HAP-1 (cell line): ENCODE data around the gene ZNF487.
A peak's percentile ranks its signal among the peaks of the same experiment; 100 is the strongest.
"Not testable (repeated sequence)": the region's sequence is repeated elsewhere in the genome, so short reads cannot be mapped to it uniquely, and the experiment has no call there.

Source experiments
- DNase-seq, 2 experiments: peaks; one replicate each; pipeline ENCODE4 v3.0.0-alpha.2; 2016 to 2020; ENCODE audit warnings: low spot score in 2 of 2
- H3K27me3 ChIP-seq: fragments of 250-450 bp; sonication (Bioruptor Pico); 2 replicates; pipeline ENCODE4 v1.5.1; 2020; ENCODE audit warnings: low read depth, mild to moderate bottlenecking, moderate library complexity
- H3K36me3 ChIP-seq: fragments of 250-450 bp; sonication (Bioruptor Pico); replicated peaks from 2 replicates; pipeline ENCODE4 v1.5.1; 2020; ENCODE audit warnings: mild to moderate bottlenecking
- H3K4me1 ChIP-seq: fragments of 250-450 bp; sonication (Bioruptor Pico); 2 replicates; pipeline ENCODE4 v1.5.1; 2020; ENCODE audit warnings: mild to moderate bottlenecking
- H3K4me3 ChIP-seq: fragments of 250-450 bp; sonication (Bioruptor Pico); 2 replicates; pipeline ENCODE4 v1.5.1; 2020; ENCODE audit warnings: mild to moderate bottlenecking, moderate library complexity
- H3K9me3 ChIP-seq: fragments of 250-450 bp; sonication (Bioruptor Pico); 2 replicates; pipeline ENCODE4 v1.5.1; 2020; ENCODE audit warnings: mild to moderate bottlenecking, moderate library complexity
- in situ Hi-C: fragments of 300-500 bp; cut with MboI; formaldehyde crosslinking; loops from 3 replicates; pipeline ENCODE4 v1.14.3; 2020; ENCODE audit warnings: low sequenced_read_pairs, inconsistent platforms, mixed read lengths

The ZNF487 gene

DNA sequence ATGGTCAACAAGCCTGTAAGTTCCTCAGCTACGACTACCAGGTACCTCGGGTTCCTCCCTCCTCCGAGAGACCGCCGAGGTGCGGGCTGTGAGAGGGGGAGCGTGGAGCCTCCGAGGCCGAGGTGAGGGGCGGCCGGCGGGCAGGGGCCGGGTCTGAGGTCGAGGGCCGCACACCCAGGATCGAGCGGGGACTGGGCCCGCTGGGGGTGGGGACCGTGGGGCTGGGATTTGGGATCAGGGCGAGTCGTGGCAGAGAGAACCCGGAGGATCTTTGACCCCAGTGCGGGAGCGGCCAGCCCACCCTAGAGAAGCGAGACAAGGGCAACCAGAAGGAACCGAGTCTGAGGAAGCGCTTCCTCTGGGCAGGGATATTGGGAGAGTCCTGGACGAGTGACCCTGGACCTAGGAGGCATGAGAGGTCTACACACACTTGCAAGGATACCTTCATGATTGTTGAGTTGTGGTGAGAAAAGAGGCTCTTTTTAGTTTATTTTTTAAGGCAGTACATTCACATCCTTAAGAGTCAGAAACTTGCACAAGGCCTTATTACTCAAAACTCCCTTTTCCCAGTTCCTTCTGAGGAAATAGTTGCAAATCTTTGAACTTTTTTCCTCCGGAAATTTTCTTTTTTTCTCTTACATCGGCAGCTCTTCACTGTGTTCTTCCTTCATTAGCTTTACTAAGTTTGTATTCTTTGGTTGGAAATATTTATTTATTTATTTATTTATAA lies 395 bp downstream of the ZNF487 start:
- H3K4me1 ChIP-seq = peaks cover 4% of the 10 kb centered on the region
- H3K9me3 ChIP-seq = no peaks in the 10 kb centered on the region
- no peaks in the 10 kb centered on the region for H3K27me3 ChIP-seq
- H3K4me3 ChIP-seq = peak overlapping the region; percentile 84
- no peak for DNase-seq
- no peaks in the 10 kb centered on the region for H3K36me3 ChIP-seq
- in situ Hi-C loops = no loop called here

DNA sequence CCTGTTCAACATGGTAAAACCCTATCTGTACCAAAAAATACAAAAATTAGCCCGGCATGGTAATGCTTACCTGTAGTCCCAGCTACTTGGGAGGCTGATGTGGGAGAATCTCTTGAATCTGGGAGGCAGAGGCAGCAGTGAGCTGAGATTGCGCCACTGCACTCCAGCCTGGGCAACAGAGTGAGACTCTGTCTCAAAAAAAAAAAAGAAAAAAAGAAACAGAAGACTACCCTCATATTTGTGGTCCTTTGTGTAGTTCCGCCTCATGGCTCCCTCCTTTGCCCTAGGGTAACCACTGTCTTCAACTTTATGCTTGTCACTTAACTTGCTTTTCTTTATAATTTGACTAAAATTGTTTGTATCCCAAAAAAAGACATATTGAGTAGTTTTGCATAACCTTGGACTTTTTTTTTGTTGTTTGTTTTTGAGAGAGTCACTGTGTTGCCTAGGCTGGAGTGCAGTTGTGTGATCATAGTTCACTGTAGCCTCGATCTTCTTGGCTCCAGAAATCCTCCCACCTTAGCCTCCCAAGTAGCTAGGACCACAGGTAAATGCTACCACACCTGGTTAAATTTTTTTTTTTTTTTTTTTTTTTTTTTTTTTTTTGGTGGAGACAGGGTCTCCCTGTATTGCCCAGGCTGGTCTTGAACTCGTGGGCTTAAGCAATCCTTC lies 3.7 kb downstream of the ZNF487 start:
- no peaks in the 10 kb centered on the region for H3K36me3 ChIP-seq
- DNase-seq = no peak
- no peaks in the 10 kb centered on the region for H3K9me3 ChIP-seq
- in situ Hi-C loops = no loop called here
- no peaks in the 10 kb centered on the region for H3K27me3 ChIP-seq
- H3K4me1 ChIP-seq = peaks cover 4% of the 10 kb centered on the region
- H3K4me3 ChIP-seq = no peak overlapping the region

GRCh38 chr10:43444323-43444722 lies 7.4 kb downstream of the ZNF487 start:
- no peaks in the 10 kb centered on the region for H3K4me1 ChIP-seq
- DNase-seq = no peak
- no peak overlapping the region for H3K4me3 ChIP-seq
- in situ Hi-C loops = no loop called here
- peaks cover 5% of the 10 kb centered on the region for H3K9me3 ChIP-seq
- H3K27me3 ChIP-seq = no peaks in the 10 kb centered on the region
- no peaks in the 10 kb centered on the region for H3K36me3 ChIP-seq

GRCh38 chr10:43444897-43445466 lies 8.1 kb downstream of the ZNF487 start:
- Histone ChIP-seq H3K36me3 (no peaks in the 10 kb centered on the region), H3K4me1 (no peaks in the 10 kb centered on the region), H3K4me3 (no peak overlapping the region), H3K27me3 (no peaks in the 10 kb centered on the region), H3K9me3 (peaks cover 5% of the 10 kb centered on the region)
- in situ Hi-C loops = no loop called here
- no peak for DNase-seq

DNA sequence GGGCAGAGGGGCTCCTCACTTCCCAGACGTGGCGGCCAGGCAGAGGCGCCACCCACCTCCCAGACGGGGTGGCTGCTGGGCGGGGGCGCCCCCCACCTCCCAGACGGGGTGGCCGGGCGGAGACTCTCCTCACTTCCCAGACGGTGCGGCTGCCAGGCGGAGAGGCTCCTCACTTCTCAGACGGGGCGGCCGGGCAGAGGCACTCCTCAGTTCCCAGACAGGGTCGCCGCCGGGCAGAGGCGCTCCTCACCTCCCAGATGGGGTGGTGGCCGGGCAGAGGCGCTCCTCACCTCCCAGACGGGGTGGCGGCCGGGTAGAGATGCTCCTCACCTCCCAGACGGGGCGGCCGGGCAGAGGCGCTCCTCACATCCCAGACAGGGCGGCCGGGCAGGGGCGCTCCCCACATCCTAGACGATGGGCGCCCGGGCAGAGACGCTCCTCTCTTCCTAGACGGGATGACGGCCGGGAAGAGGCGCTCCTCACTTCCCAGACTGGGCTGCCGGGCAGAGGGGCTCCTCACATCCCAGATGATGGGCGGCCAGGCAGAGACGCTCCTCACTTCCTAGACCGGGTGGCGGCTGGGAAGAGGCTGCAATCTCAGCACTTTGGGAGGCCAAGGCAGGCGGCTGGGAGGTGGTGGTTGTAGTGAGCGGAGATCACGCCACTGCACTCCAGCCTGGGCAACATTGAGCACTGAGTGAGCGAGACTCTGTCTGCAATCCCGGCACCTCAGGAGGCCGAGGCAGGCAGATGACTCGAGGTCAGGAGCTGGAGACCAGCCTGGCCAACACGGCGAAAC lies 9.5 kb downstream of the ZNF487 start:
- DNase-seq = peak in 1 of 2 experiments; percentile 38
- H3K4me1 ChIP-seq, H3K4me3 ChIP-seq, H3K27me3 ChIP-seq, H3K36me3 ChIP-seq, in situ Hi-C loops, H3K9me3 ChIP-seq: not testable (repeated sequence)

- no peak for DNase-seq
- peaks cover 5% of the 10 kb centered on the region for H3K9me3 ChIP-seq
- H3K4me1 ChIP-seq = no peaks in the 10 kb centered on the region
- in situ Hi-C loops = no loop called here
- H3K36me3 ChIP-seq = no peaks in the 10 kb centered on the region
- H3K4me3 ChIP-seq = no peak overlapping the region
- H3K27me3 ChIP-seq = no peaks in the 10 kb centered on the region
Measured at GRCh38 chr10:43448742-43449141, 11.8 kb downstream of the ZNF487 start.

DNA sequence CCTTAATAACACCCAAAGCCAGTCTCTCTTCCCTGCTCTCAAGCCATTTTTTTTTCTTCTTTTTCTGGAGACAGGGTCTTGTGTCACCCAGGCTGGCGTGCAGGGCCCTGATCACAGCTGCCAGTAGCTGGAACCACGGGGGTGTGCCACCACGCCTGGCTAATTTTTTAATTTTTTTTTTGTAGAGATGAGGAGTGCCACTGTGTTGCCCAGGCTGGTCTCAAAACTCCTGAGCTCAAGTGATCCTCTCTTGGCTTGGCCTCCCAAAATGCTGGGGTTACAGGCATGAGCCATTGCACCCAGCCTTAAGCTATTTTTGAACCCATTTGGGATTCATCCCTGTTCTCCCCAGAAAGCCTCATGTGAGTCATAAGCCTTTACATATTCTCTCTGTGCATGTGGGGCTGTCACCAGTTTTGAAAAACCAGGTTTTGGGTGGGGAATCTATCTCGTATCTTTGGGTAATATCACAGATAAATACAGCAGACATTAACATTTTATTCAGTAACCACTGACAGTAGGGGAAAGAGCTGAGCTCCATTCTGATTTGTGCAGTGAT lies 15.5 kb downstream of the ZNF487 start:
- DNase-seq = no peak
- H3K36me3 ChIP-seq = no peaks in the 10 kb centered on the region
- H3K4me3 ChIP-seq = no peak overlapping the region
- peaks cover 2% of the 10 kb centered on the region for H3K9me3 ChIP-seq
- in situ Hi-C loops = no loop called here
- peaks cover 5% of the 10 kb centered on the region; the same call in 1 of the 2 replicates for H3K4me1 ChIP-seq
- no peaks in the 10 kb centered on the region for H3K27me3 ChIP-seq

DNA sequence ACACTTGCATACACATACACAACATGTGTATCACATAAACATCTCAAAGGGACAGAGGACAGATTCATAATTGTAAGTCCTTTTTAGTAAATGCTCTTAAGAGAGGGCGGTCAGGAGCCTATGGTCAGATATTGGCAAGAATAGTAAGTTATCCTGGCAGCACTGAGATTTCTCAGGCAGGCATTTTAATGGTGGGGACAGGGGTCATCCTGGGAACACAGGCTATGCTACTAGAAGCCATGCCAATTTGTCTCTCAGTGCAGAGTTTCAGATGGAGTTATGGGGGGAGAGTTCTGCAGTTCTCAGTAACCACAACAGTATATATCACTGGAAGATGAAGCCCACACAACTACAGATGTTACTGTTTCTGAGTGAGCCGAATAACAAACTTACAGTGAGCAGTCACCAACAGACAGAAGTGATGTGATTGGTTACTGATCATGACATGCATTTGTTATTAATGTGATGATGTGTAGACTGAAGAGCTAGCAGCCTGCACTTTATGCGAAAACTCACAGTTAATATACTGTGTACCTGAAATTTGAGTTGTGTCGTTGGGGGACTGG lies 16.4 kb downstream of the ZNF487 start:
- Histone ChIP-seq H3K36me3 (no peaks in the 10 kb centered on the region), H3K4me1 (peaks cover 7% of the 10 kb centered on the region), H3K27me3 (no peaks in the 10 kb centered on the region), H3K9me3 (no peaks in the 10 kb centered on the region), H3K4me3 (no peak overlapping the region)
- no peak for DNase-seq
- in situ Hi-C loops = no loop called here

DNA sequence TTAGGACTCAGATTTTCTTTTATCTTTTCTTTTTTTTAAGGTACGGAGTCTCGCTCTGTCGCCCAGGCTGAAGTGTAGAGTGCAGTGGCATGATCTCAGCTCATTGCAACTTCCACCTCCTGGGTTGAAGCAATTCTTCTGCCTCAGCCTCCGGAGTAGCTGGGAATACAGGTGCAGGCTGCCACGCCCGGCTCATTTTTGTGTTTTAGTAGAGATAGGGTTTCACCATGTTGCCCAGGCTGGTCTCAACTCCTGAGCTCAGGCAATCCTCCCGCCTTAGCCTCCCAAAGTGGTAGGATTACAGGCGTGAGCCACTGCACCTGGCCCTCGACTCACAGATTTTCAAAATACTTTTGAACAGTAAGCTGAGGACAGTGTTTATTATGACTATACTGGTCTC lies 17.1 kb downstream of the ZNF487 start:
- H3K4me3 ChIP-seq, H3K4me1 ChIP-seq, in situ Hi-C loops, H3K9me3 ChIP-seq, H3K27me3 ChIP-seq, DNase-seq, H3K36me3 ChIP-seq: not testable (repeated sequence)

GRCh38 chr10:43456561-43456960 lies 19.6 kb downstream of the ZNF487 start:
- H3K4me3 ChIP-seq, H3K27me3 ChIP-seq, DNase-seq, in situ Hi-C loops, H3K9me3 ChIP-seq, H3K36me3 ChIP-seq, H3K4me1 ChIP-seq: not testable (repeated sequence)

GRCh38 chr10:43458227-43458626 lies 21.3 kb downstream of the ZNF487 start:
- no peaks in the 10 kb centered on the region for H3K36me3 ChIP-seq
- H3K9me3 ChIP-seq = no peaks in the 10 kb centered on the region
- no peaks in the 10 kb centered on the region for H3K27me3 ChIP-seq
- no peak overlapping the region for H3K4me3 ChIP-seq
- H3K4me1 ChIP-seq = peaks cover 8% of the 10 kb centered on the region
- in situ Hi-C loops = no loop called here
- DNase-seq = no peak

GRCh38 chr10:43461950-43462349 lies 25.0 kb downstream of the ZNF487 start:
- in situ Hi-C loops = loop anchor here (5.0 kb wide), 1 partner anchor 170 kb away; no protein-coding TSS in a partner anchor
- no peaks in the 10 kb centered on the region for H3K27me3 ChIP-seq
- no peaks in the 10 kb centered on the region for H3K36me3 ChIP-seq
- no peaks in the 10 kb centered on the region; the same call in 1 of the 2 replicates for H3K9me3 ChIP-seq
- peaks cover 3% of the 10 kb centered on the region; the same call in 1 of the 2 replicates for H3K4me1 ChIP-seq
- no peak overlapping the region for H3K4me3 ChIP-seq
- peak; percentile 57 to 83 for DNase-seq

DNA sequence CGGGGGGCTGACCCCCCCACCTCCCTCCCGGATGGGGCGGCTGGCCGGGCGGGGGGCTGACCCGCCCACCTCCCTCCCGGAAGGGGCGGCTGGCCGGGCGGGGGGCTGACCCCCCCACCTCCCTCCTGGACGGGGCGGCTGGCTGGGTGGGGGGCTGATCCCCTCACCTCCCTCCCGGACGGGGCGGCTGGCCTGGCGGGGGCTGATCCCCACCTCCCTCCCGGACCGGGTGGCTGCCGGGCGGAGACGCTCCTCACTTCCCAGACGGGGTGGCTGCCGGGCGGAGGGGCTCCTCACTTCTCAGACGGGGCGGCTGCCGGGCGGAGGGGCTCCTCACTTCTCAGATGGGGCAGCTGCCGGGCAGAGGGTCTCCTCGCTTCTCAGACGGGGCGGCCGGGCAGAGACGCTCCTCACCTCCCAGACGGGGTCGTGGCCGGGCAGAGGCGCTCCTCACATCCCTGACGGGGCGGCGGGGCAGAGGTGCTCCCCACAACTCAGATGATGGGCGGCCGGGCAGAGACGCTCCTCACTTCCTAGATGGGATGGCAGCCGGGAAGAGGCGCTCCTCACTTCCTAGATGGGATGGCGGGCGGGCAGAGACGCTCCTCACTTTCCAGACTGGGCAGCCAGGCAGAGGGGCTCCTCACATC lies 28.3 kb downstream of the ZNF487 start:
- H3K4me3 ChIP-seq, H3K27me3 ChIP-seq, H3K9me3 ChIP-seq, DNase-seq, H3K36me3 ChIP-seq, H3K4me1 ChIP-seq, in situ Hi-C loops: not testable (repeated sequence)
